Measurements from ENCODE around the gene CFAP58.

CFAP58 gene

DNA sequence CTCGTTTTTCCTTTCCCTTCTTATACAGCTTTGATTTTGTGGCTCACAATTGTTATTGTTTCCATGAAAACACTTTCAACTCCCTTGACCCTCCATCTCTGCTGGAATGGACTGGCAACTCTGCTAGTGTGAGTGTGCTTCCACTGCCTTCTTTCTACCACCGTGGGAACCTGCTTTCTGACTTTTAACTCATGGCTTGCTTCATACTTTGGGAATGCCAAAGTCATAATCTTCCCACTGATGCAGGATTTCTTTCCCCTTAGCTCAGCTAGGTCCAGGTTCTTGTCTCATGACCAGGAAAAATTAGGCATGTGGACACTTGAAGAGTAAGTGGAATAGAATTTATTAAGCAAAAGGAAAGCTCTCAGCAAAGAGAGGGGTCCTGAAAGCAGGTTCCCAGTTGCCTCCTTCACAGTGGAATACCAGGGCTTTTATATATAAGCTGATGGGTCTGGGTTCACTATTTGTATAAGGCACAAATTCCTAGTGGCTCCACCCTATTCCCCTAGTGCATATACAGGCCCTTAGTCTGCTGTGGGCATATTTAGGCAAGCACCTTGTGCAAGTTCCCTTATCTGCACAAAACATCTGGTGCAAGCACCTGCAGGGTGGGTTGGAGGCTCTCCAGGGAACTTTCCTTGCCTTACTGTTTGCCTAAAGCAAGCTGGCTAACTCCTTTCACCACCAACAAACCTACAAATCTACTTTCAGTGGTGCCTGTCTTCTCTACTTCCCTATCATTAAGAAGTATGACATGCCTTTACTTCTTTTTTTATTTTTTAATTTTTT, 119.5 kb downstream of the CFAP58 start:
- no peak for DNase-seq (ENCODE audit: extremely low spot score)
- TF ChIP-seq, protein P1, sequence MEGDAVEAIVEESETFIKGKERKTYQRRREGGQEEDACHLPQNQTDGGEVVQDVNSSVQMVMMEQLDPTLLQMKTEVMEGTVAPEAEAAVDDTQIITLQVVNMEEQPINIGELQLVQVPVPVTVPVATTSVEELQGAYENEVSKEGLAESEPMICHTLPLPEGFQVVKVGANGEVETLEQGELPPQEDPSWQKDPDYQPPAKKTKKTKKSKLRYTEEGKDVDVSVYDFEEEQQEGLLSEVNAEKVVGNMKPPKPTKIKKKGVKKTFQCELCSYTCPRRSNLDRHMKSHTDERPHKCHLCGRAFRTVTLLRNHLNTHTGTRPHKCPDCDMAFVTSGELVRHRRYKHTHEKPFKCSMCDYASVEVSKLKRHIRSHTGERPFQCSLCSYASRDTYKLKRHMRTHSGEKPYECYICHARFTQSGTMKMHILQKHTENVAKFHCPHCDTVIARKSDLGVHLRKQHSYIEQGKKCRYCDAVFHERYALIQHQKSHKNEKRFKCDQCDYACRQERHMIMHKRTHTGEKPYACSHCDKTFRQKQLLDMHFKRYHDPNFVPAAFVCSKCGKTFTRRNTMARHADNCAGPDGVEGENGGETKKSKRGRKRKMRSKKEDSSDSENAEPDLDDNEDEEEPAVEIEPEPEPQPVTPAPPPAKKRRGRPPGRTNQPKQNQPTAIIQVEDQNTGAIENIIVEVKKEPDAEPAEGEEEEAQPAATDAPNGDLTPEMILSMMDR (IDR thresholded peaks at IDR 0.05; ENCODE audit: control extremely low read depth, extremely low read depth, low read depth, missing control alignments) = no peak
- ChIA-PET POLR2A (no interaction called here), CTCF (no interaction called here)

DNA sequence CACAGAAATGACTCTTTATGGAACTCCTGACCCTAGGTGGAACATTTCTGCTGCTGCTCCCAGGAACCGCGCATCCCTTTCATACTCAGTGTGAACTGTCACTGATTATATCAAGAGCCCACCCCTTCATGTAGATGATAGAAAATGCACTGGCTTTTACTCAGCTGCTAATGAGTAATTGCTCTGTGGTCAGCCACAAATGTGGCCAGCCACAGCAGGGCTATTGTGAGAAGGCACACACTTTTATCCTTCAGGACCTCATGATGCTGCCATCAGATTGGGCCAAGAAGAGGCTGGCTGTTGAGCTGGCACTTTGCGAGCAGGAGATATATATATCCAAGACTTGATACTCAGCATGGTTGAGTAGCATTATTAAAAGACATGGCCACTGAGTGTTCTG, 124.7 kb downstream of the CFAP58 start:
- TF ChIP-seq, protein P1 (IDR thresholded peaks at IDR 0.05; ENCODE audit: control extremely low read depth, extremely low read depth, low read depth, missing control alignments) = no peak
- no peak for DNase-seq (ENCODE audit: extremely low spot score)
- ChIA-PET CTCF (interaction anchor here (0.9 kb wide), 1 partner anchor 187 kb away, joined by 3 read pairs; no protein-coding TSS in a partner anchor), POLR2A (no interaction called here)

DNA sequence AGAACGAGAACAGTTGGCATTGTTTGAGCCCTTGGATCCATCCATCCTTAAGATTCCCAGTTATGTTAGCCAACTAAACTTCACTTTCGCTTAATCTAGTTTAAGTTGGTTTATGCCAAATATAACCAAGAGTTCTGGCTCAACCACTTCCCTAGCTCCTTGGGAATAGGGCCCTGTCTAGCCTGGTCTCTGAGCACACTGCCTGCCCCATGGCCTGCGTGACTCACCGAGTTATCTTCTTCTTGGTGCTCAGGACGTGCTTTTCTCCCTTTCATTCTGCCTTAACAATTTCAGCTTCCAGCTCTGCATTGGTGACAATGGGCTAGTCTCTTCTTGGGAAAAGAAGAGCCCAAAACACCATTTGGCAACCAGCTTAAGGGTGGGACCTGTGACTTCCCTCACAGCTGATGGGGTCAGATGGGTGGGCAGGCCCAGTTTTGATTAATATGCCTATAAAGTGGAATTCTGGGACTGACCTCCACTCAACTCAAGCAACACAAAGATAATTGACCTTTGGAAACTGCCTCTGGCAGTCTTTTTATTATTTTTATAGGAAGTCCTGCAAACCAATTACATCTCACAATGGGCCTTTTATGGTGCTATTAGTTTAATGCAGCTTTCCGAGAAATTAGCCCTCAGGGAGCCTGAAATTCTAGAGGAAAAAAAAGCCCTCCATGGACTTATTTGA, 126.4 kb downstream of the CFAP58 start:
- TF ChIP-seq, protein P1 (IDR thresholded peaks at IDR 0.05; ENCODE audit: control extremely low read depth, extremely low read depth, low read depth, missing control alignments) = no peak
- CTCF ChIA-PET = no interaction called here
- no peak for DNase-seq (ENCODE audit: extremely low spot score)
- POLR2A ChIA-PET = no interaction called here

DNA sequence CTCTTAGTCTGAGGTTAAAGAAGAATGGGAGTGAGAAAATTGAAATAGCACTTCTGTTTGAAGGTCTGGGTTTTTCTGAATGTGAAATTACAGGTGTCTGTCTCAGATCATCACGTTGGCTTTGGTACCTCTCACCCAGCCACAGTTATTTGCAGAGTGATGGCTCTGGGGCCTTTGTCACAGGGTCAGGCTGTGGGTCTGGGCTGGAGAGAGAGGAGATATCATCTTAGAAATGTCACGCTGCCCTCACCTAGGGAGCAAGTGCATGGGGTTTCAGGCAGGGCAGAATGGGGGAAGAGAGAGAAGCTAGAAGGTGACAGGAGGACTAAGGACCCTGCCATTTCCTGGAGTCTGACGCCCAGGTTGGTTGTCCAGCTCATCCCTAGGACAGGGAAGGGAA, 127.2 kb downstream of the CFAP58 start:
- CTCF ChIA-PET = interaction anchor here (0.7 kb wide), 1 partner anchor 13 kb away, joined by 3 read pairs; no protein-coding TSS in a partner anchor
- TF ChIP-seq, protein P1 (IDR thresholded peaks at IDR 0.05; ENCODE audit: control extremely low read depth, extremely low read depth, low read depth, missing control alignments) = no peak
- POLR2A ChIA-PET = no interaction called here
- no peak for DNase-seq (ENCODE audit: extremely low spot score)

DNA sequence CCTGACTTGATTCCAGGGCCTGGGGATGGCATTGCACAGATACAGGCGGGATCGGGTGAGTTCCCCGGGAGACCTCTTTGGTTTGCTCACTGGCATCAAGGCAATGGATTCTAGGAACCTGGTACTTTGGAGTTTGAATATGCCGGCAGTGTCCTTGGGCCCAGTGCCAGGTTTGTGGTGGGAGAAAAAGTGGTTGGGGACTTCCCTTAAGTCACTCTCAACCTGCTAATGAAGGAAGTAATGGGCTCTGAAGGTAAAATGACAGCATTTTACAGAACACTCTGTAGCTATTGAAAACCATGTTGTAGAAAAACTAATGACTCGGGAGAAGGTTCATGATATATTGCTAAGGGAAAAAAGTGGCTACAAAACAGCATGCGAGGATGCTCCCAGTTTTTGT, 129.9 kb downstream of the CFAP58 start:
- no peak for DNase-seq (ENCODE audit: extremely low spot score)
- ChIA-PET CTCF (interaction anchor here (1.5 to 1.6 kb wide), 2 partner anchors 10 to 17 kb away, joined by 3 to 6 read pairs; no protein-coding TSS in a partner anchor), POLR2A (no interaction called here)
- TF ChIP-seq, protein P1 (IDR thresholded peaks at IDR 0.05; ENCODE audit: control extremely low read depth, extremely low read depth, low read depth, missing control alignments) = no peak

DNA sequence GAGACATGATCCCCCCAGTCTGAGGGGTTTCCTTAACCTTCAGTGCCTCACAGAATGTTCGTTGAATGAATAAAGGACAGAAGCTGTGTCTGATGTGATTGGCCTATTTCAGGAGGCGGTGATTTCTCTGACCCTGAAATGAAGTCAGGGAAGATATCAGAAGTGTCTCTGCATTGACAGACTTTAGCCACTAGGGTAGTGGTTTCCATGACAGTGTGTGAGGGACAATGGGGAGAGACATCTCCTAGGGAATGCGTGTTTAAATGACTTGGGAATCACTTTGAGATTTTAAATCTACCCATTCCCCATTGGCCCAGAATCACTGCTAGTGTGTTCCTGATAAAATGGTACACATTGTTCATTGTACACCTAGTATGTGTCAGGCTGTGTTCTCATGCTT, 132.0 kb downstream of the CFAP58 start:
- DNase-seq (ENCODE audit: extremely low spot score) = no peak
- CTCF ChIA-PET = interaction anchor here (1.0 kb wide), 1 partner anchor 11 kb away, joined by 3 read pairs; no protein-coding TSS in a partner anchor
- POLR2A ChIA-PET = no interaction called here

More for the DNA sequence above, 132.0 kb downstream of the CFAP58 start:
- TF ChIP-seq, protein P1 (IDR thresholded peaks at IDR 0.05; ENCODE audit: control extremely low read depth, extremely low read depth, low read depth, missing control alignments) = no peak

All from GM10248 (cell line).